ENCODE results near the gene CSAG3.
"Not testable (repeated sequence)": the region's sequence is repeated elsewhere in the genome, so short reads cannot be mapped to it uniquely, and the experiment has no call there.

DNA sequence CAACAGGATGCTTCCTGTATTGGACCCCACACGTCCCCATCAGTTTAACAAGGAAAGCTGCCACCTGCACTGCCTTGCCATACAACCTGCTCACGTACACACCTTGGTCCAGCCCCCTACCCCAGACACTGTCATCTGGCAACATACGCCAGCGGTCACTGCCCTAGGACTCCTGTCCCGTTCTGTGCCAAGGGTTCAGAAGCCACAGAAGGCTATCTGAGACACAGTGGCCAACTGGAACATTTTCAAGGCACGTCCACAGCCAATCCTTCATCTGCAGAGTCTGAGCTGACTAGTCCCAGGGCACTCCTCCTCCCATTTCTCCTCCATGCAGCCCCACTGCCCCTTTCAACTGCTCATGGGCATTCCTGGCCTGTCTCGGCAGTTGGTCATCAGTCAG is 2.6 kb downstream of the CSAG3 start:
- not testable (repeated sequence) for TF ChIP-seq ZFX (IDR thresholded peaks at IDR 0.05; ENCODE audit: borderline replicate concordance)
- TF ChIP-seq, protein P1, sequence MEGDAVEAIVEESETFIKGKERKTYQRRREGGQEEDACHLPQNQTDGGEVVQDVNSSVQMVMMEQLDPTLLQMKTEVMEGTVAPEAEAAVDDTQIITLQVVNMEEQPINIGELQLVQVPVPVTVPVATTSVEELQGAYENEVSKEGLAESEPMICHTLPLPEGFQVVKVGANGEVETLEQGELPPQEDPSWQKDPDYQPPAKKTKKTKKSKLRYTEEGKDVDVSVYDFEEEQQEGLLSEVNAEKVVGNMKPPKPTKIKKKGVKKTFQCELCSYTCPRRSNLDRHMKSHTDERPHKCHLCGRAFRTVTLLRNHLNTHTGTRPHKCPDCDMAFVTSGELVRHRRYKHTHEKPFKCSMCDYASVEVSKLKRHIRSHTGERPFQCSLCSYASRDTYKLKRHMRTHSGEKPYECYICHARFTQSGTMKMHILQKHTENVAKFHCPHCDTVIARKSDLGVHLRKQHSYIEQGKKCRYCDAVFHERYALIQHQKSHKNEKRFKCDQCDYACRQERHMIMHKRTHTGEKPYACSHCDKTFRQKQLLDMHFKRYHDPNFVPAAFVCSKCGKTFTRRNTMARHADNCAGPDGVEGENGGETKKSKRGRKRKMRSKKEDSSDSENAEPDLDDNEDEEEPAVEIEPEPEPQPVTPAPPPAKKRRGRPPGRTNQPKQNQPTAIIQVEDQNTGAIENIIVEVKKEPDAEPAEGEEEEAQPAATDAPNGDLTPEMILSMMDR (IDR thresholded peaks at IDR 0.05), result not testable (repeated sequence)
